GM20000 (cell line): ENCODE results near the gene OSR1.

Experiments
- DNase-seq: peaks from one replicate; pipeline ENCODE4 v3.0.0; 2012; ENCODE audit warnings: low spot score
- TF ChIP-seq, protein P1 (sequence below): IDR thresholded peaks from 2 replicates; pipeline ENCODE4 v1.5.1; 2012; ENCODE audit warnings: mild to moderate bottlenecking, control low read depth; ENCODE audit errors: extremely low read depth, missing control alignments

Gene OSR1

GRCh38 chr2:19362755-19363473 lies 4.5 kb upstream of the OSR1 start:
- DNase-seq, result peak; percentile 56
- TF ChIP-seq, protein P1, sequence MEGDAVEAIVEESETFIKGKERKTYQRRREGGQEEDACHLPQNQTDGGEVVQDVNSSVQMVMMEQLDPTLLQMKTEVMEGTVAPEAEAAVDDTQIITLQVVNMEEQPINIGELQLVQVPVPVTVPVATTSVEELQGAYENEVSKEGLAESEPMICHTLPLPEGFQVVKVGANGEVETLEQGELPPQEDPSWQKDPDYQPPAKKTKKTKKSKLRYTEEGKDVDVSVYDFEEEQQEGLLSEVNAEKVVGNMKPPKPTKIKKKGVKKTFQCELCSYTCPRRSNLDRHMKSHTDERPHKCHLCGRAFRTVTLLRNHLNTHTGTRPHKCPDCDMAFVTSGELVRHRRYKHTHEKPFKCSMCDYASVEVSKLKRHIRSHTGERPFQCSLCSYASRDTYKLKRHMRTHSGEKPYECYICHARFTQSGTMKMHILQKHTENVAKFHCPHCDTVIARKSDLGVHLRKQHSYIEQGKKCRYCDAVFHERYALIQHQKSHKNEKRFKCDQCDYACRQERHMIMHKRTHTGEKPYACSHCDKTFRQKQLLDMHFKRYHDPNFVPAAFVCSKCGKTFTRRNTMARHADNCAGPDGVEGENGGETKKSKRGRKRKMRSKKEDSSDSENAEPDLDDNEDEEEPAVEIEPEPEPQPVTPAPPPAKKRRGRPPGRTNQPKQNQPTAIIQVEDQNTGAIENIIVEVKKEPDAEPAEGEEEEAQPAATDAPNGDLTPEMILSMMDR, result peak; percentile 30

DNA sequence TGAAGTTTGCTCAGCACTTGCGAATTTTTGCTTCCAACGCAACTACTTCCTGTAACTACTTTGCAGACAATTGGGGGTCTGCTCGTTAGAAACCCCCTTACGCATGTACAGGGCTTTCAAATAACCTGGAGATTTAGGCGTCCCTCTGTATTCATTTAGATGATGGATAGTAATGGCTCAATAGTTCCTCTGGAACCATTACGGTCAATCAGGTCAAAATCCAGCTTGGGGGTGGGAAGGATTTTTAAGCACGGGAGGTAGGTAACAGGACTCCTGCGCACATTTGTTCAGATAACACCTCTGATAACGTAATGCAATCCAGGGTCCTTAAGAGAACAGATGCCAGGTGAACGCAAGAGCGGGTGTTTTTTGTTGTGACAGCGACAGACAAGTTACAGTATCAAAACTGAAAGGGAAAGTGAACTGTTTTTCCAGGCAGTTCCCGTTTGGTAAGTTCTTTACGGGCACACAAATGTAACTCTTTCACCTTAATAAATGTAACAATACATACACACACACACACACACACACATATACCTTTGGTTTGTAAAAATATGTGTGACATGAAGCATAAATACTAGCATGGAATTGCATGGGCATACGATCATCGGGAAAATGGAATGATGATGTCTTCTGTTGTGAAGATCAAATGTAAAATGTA lies 3.8 kb upstream of the OSR1 start:
- TF ChIP-seq, protein P1, result no peak
- peak; percentile 43 for DNase-seq

GRCh38 chr2:19361325-19361990 lies 3.0 kb upstream of the OSR1 start:
- DNase-seq, result peak; percentile 21

GRCh38 chr2:19360966-19361321 lies 2.5 kb upstream of the OSR1 start:
- DNase-seq, result no peak
- TF ChIP-seq, protein P1, result no peak

More at GRCh38 chr2:19361325-19361990, 3.0 kb upstream of the OSR1 start:
- TF ChIP-seq, protein P1, result no peak

DNA sequence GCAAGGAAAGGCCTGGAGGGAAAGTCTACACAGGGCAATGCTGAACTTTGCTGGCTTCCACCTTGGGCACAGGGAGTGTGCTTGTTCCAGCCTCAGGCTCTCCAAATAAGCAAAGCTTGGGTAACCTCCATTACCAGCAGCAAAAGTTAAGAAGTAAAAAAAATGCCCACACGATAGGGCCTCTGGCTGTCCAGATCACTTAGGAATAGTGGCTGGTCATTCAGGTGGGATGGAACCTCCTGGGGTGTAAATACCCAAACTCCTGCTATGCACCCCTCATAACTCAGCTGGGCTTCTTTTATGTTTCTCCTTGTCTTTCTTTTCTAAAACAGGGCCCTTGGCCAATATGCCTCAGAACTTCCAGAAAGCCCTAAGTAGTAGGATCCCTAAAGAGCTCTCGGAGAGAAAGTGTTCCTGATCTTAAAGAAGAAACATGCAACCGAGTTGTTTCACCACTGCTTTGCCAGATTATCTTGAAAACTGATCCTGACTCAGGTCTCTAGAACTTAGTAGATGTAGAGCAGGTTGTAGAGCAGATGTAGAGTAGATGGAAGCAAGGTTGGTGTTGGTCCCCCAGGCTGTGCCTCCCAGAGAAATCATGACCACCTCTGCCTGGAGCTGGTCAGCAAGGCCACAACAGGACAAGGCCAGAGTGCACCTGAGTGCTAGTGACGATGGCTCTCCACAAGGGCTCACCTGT lies 2.0 kb upstream of the OSR1 start:
- DNase-seq, result no peak

DNA sequence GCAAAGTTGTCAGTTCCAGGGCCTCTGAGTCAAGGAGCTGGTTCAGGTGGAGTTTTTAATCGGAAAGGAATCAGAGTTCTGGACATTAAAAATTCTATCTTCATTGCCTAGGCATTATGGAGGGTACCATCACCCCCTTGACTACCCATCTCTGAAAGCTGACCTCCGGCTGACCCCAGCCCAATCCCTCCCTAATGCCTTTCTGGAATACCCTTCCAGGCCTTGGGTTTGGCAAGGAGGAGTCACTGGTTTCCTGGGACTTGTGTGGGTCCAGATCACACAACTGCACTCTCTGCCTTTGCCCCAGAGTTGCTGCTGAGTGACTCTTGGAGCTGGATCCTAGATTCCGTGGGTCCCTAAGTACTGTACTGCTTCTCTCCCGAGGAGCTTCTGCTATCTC lies 1.0 kb upstream of the OSR1 start:
- TF ChIP-seq, protein P1, result no peak
- no peak for DNase-seq

More for the DNA sequence above, 2.0 kb upstream of the OSR1 start:
- TF ChIP-seq, protein P1, result no peak
